BE2C (cell line): ENCODE data around the gene RNF10.
A peak's percentile ranks its signal among the peaks of the same experiment; 100 is the strongest.

Experiments
- DNase-seq: peaks from one replicate; pipeline ENCODE4 v3.0.0-alpha.2; 2020
- H3K27me3 ChIP-seq: fragments of 250-450 bp; sonication (Bioruptor Pico); 2 replicates; pipeline ENCODE4 v1.5.1; 2020; ENCODE audit warnings: mild to moderate bottlenecking
- H3K36me3 ChIP-seq: fragments of 250-450 bp; sonication (Bioruptor Pico); 2 replicates; pipeline ENCODE4 v1.5.1; 2020; ENCODE audit warnings: mild to moderate bottlenecking
- H3K4me1 ChIP-seq: fragments of 250-450 bp; sonication (Bioruptor Pico); 2 replicates; pipeline ENCODE4 v1.5.1; 2020
- H3K4me3 ChIP-seq: 2 replicates; pipeline ENCODE4 v1.5.1; 2011; ENCODE audit warnings: low read depth, low read length
- H3K9me3 ChIP-seq: fragments of 250-450 bp; sonication (Bioruptor Pico); 2 replicates; pipeline ENCODE4 v1.5.1; 2020
- CTCF ChIP-seq: IDR thresholded peaks from 2 replicates; pipeline ENCODE4 v1.5.1; 2012; ENCODE audit warnings: mild to moderate bottlenecking, low read depth, low read length

RNF10 gene

GRCh38 chr12:120586860-120587259 is 52.7 kb downstream of the RNF10 start:
- DNase-seq, result no peak
- H3K9me3 ChIP-seq, result no peaks in the 10 kb centered on the region
- TF ChIP-seq CTCF, result no peak
- no peaks in the 10 kb centered on the region for H3K36me3 ChIP-seq
- H3K4me1 ChIP-seq, result no peaks in the 10 kb centered on the region
- no peak overlapping the region for H3K4me3 ChIP-seq
- no peaks in the 10 kb centered on the region for H3K27me3 ChIP-seq

GRCh38 chr12:120588371-120588770 is 54.2 kb downstream of the RNF10 start:
- Histone ChIP-seq H3K9me3 (no peaks in the 10 kb centered on the region), H3K27me3 (no peaks in the 10 kb centered on the region), H3K36me3 (no peaks in the 10 kb centered on the region), H3K4me3 (no peak overlapping the region), H3K4me1 (no peaks in the 10 kb centered on the region)
- TF ChIP-seq CTCF, result no peak
- no peak for DNase-seq

GRCh38 chr12:120588948-120589930 is 55.1 kb downstream of the RNF10 start:
- no peak for TF ChIP-seq CTCF
- Histone ChIP-seq H3K36me3 (no peaks in the 10 kb centered on the region), H3K4me3 (no peak overlapping the region), H3K4me1 (no peaks in the 10 kb centered on the region), H3K27me3 (no peaks in the 10 kb centered on the region), H3K9me3 (no peaks in the 10 kb centered on the region)
- peak; percentile 30 for DNase-seq

GRCh38 chr12:120590741-120591407 is 56.7 kb downstream of the RNF10 start:
- H3K4me1 ChIP-seq, result no peaks in the 10 kb centered on the region
- no peak for DNase-seq
- no peak overlapping the region for H3K4me3 ChIP-seq
- H3K36me3 ChIP-seq, result no peaks in the 10 kb centered on the region
- no peaks in the 10 kb centered on the region for H3K9me3 ChIP-seq
- TF ChIP-seq CTCF, result no peak
- no peaks in the 10 kb centered on the region for H3K27me3 ChIP-seq

GRCh38 chr12:120592121-120593049 is 58.2 kb downstream of the RNF10 start:
- no peak overlapping the region for H3K4me3 ChIP-seq
- no peak for DNase-seq
- H3K27me3 ChIP-seq, result no peaks in the 10 kb centered on the region
- no peaks in the 10 kb centered on the region for H3K9me3 ChIP-seq
- no peak for TF ChIP-seq CTCF
- H3K36me3 ChIP-seq, result no peaks in the 10 kb centered on the region
- H3K4me1 ChIP-seq, result no peaks in the 10 kb centered on the region
